Endothelial cell of umbilical vein (primary cell): ENCODE data around the gene GRIA3. TPM values are rescaled to one million over a fixed set of nuclear protein-coding genes. Genes with fewer than 3 reads are reported as not detected.

Experiments used
- BruUV-seq: library from RNA; stranded (reverse); fragments of 400-500 nt; replicated peaks from 2 replicates; lab custom pipeline; 2021; lab: Mats Ljungman, UMichigan
- CTCF ChIA-PET: fragments of 300-600, 350-600 bp; sonication (Branson Sonifier 250); formaldehyde crosslinking; loops from one replicate; lab custom pipeline; 2021; ENCODE audit warnings: antibody characterized with exemption, inconsistent platforms; lab: Charles Lee
- POLR2A ChIA-PET: fragments of 300-600, 350-600 bp; sonication (Branson Sonifier 250); formaldehyde crosslinking; loops from one replicate; lab custom pipeline; 2021; ENCODE audit warnings: antibody characterized with exemption, inconsistent platforms; lab: Charles Lee
- DNase-seq: peaks from one replicate; pipeline ENCODE4 v3.0.0-alpha.2; 2011; ENCODE audit warnings: low read depth, low spot score
- FAIRE-seq: peaks from 2 replicates; lab custom pipeline; 2011; peaks lifted over from hg19 to GRCh38; lab: Jason Lieb, UNC
- H2AFZ ChIP-seq: 2 replicates; pipeline ENCODE4 v1.6.0; 2012; ENCODE audit warnings: low read depth, low read length, control low read depth, inconsistent platforms
- H3K27ac ChIP-seq: 2 replicates; pipeline ENCODE4 v1.5.1; 2011; ENCODE audit warnings: low read depth, mild to moderate bottlenecking, control low read depth, low read length, moderate library complexity; ENCODE audit not compliant: insufficient read depth
- H3K27me3 ChIP-seq, 2 experiments: 2 replicates each; pipeline versions ENCODE4 v1.6.0 to v1.6.1; 2011; ENCODE audit warnings: low read length in 2 of 2, mixed read lengths in 1 of 2; ENCODE audit not compliant: control insufficient read depth in 2 of 2, insufficient read depth in 2 of 2
- H3K36me3 ChIP-seq, 2 experiments: 2 replicates in 1 of 2; 3 replicates in 1 of 2; pipeline ENCODE4 v1.5.1; 2011; ENCODE audit warnings: low read length in 2 of 2, mild to moderate bottlenecking in 1 of 2, moderate library complexity in 1 of 2; ENCODE audit not compliant: control insufficient read depth in 2 of 2, insufficient read depth in 2 of 2; ENCODE audit errors: extremely low read depth in 1 of 2
- H3K4me1 ChIP-seq: 3 replicates; pipeline ENCODE4 v1.5.1; 2011; ENCODE audit warnings: mild to moderate bottlenecking, low read length; ENCODE audit not compliant: control insufficient read depth, insufficient read depth; ENCODE audit errors: extremely low read depth
- H3K4me2 ChIP-seq: 2 replicates; pipeline ENCODE4 v1.6.1; 2011; ENCODE audit warnings: low read length, control low read depth, mixed read lengths; ENCODE audit not compliant: insufficient read depth
- H3K4me3 ChIP-seq, 3 experiments: fragments of 200-600 bp in 1 of 3; sonication (generic), shearing (Covaris generic) in 1 of 3; replicated peaks in 1 of 3; 2 replicates each; pipeline ENCODE4 v1.5.1; 2011 to 2016; ENCODE audit warnings: control low read depth in 3 of 3, low read length in 3 of 3, mild to moderate bottlenecking in 2 of 3, inconsistent platforms in 1 of 3, low read depth in 1 of 3, moderate library complexity in 1 of 3; ENCODE audit not compliant: insufficient read depth in 1 of 3
- H3K79me2 ChIP-seq: 2 replicates; pipeline ENCODE4 v1.6.0; 2012; ENCODE audit warnings: low read length, inconsistent platforms; ENCODE audit not compliant: control insufficient read depth, insufficient read depth
- H3K9ac ChIP-seq: replicated peaks from 2 replicates; pipeline ENCODE3; 2011; ENCODE audit warnings: low read length, control low read depth; ENCODE audit not compliant: insufficient read depth; ENCODE audit errors: extremely low read depth
- H3K9me1 ChIP-seq: replicated peaks from 3 replicates; pipeline ENCODE4 v1.6.0; 2011; ENCODE audit warnings: mild to moderate bottlenecking, low read length; ENCODE audit not compliant: control insufficient read depth, insufficient read depth; ENCODE audit errors: extremely low read depth
- H3K9me3 ChIP-seq: replicated peaks from 2 replicates; pipeline ENCODE4 v1.5.1; 2012; ENCODE audit warnings: low read length, inconsistent platforms; ENCODE audit not compliant: control insufficient read depth, insufficient read depth
- H4K20me1 ChIP-seq: replicated peaks from 2 replicates; pipeline ENCODE3; 2011; ENCODE audit warnings: mild to moderate bottlenecking, low read length; ENCODE audit not compliant: control insufficient read depth, insufficient read depth; ENCODE audit errors: extremely low read depth
- CTCF ChIP-seq, 2 donors: IDR thresholded peaks; 1 replicate in 1 of 2; 2 replicates in 1 of 2; pipeline ENCODE4 v1.5.1; 2011; ENCODE audit warnings: low read length in 2 of 2, mild to moderate bottlenecking in 2 of 2, moderate library complexity in 2 of 2, control low read depth in 1 of 2, inconsistent platforms in 1 of 2, low read depth in 1 of 2; ENCODE audit not compliant: insufficient read depth in 1 of 2; ENCODE audit errors: extremely low read depth in 1 of 2
- EZH2 ChIP-seq: IDR thresholded peaks from 2 replicates; pipeline ENCODE4 v1.6.1; 2012; ENCODE audit warnings: borderline replicate concordance, low read depth, mild to moderate bottlenecking, moderate library complexity, low read length, inconsistent platforms; ENCODE audit not compliant: severe bottlenecking
- FOS ChIP-seq: IDR thresholded peaks from 2 replicates; pipeline ENCODE4 v1.6.1; 2011; ENCODE audit warnings: mild to moderate bottlenecking, low read length, moderate library complexity, borderline replicate concordance; ENCODE audit not compliant: insufficient read depth
- GATA2 ChIP-seq: IDR thresholded peaks from 2 replicates; pipeline ENCODE4 v1.7.0; 2011; ENCODE audit warnings: low read depth, mild to moderate bottlenecking, moderate library complexity, mixed read lengths, low read length; ENCODE audit not compliant: insufficient read length, insufficient read depth
- JUN ChIP-seq: IDR thresholded peaks from 2 replicates; pipeline ENCODE4 v1.6.1; 2011; ENCODE audit warnings: borderline replicate concordance, low read depth; ENCODE audit not compliant: insufficient read length, insufficient read depth
- MAX ChIP-seq: IDR thresholded peaks from 2 replicates; pipeline ENCODE4 v1.6.1; 2011; ENCODE audit not compliant: insufficient read depth, insufficient read length
- MYC ChIP-seq: IDR thresholded peaks from one replicate; pipeline ENCODE4 v1.6.1; 2011; ENCODE audit warnings: mild to moderate bottlenecking, low read depth, low read length
- POLR2A ChIP-seq: IDR thresholded peaks from 2 replicates; pipeline ENCODE4 v1.6.1; 2012; ENCODE audit warnings: low read depth, mild to moderate bottlenecking, control low read depth, low read length
- POLR2AphosphoS5 ChIP-seq: IDR thresholded peaks from 2 replicates; pipeline ENCODE4 v1.6.1; 2012; ENCODE audit warnings: low read depth, mild to moderate bottlenecking, control low read depth, low read length, moderate library complexity; ENCODE audit not compliant: insufficient read depth
- dilution Hi-C: fragments of 300-500 bp; cut with MboI; formaldehyde crosslinking; loops from one replicate; pipeline ENCODE4 v1.15.0; 2019; ENCODE audit warnings: low sequenced_read_pairs; ENCODE audit not compliant: extremely low pct_ligation_motif_present
- intact Hi-C: fragments of 100-400 bp; cut with micrococcal nuclease; formaldehyde crosslinking; loops from one replicate; pipeline ENCODE4 v1.10.0; 2022
- polyA plus RNA-seq, 4 experiments: library from polyadenylated mRNA; depleted of rRNA in 3 of 4; stranded (reverse) in 3 of 4; unstranded in 1 of 4; fragments of >200 nt; gene quantifications; 2 replicates each; pipeline versions ENCODE4 v1.2.1 to v1.2.3, GENCODE V29; 2011 to 2012; ENCODE audit warnings: missing spikeins in 1 of 4
- total RNA-seq: library from RNA; stranded (reverse); gene quantifications from 2 replicates; pipeline ENCODE4 v1.2.3, GENCODE V29; 2021

Gene GRIA3
- total and polyA plus RNA-seq, 2 donors (not counting 3 experiments of a cell fraction or from before 2014, with no cell fraction given), result not detected

GRCh38 chrX:123153846-123154335 lies 30.2 kb upstream of the GRIA3 start:
- TF ChIP-seq MYC, result no peak
- TF ChIP-seq JUN, result no peak
- no peak for TF ChIP-seq GATA2
- TF ChIP-seq FOS, result no peak
- no peak for TF ChIP-seq POLR2AphosphoS5
- TF ChIP-seq EZH2, result no peak
- no peak for TF ChIP-seq CTCF (IDR thresholded peaks at IDR 0.05; ENCODE audit: extremely low read depth in 1 of 2, insufficient read depth in 1 of 2, low read depth in 1 of 2, low read length in 2 of 2)
- no peak for TF ChIP-seq POLR2A
- no peak for TF ChIP-seq MAX
- ChIA-PET POLR2A (no interaction called here), CTCF (no interaction called here)
- Histone ChIP-seq H3K79me2 (no peaks in the 10 kb centered on the region), H3K27me3 (no peaks in the 10 kb centered on the region), H3K27ac (no peak overlapping the region), H4K20me1 (no peaks in the 10 kb centered on the region), H3K9me1 (no peaks in the 10 kb centered on the region), H3K9ac (no peak overlapping the region), H2AFZ (no peak overlapping the region), H3K4me2 (no peak overlapping the region), H3K4me3 (no peak overlapping the region), H3K4me1 (no peaks in the 10 kb centered on the region), H3K36me3 (no peaks in the 10 kb centered on the region), H3K9me3 (no peaks in the 10 kb centered on the region)
- BruUV-seq, result no TSS peak
- FAIRE-seq, result no peak
- no peak for DNase-seq
- intact Hi-C loops (no loop called here), dilution Hi-C loops (no loop called here)
